Smooth muscle cell (in vitro differentiated cells): ENCODE data around the gene SRGAP3. TPM values are rescaled to one million over a fixed set of nuclear protein-coding genes. Genes with fewer than 3 reads are reported as not detected.

Source experiments
- DNase-seq: peaks from one replicate; lab custom pipeline; 2025; ENCODE audit not compliant: unreplicated experiment; lab: John Stamatoyannopoulos, UW
- H2AFZ ChIP-seq: fragments of 200-600 bp; sonication (generic); 2 replicates; pipeline ENCODE4 v1.6.0; 2016; ENCODE audit warnings: antibody characterized with exemption, low read depth, mild to moderate bottlenecking
- H3F3A ChIP-seq: fragments of 200-600 bp; sonication (generic); 2 replicates; pipeline ENCODE4 v1.6.0; 2017; ENCODE audit warnings: antibody characterized with exemption, low read depth
- H3K27ac ChIP-seq: fragments of 200-600 bp; sonication (generic); 2 replicates; pipeline ENCODE4 v1.5.1; 2016; ENCODE audit warnings: low read depth, mild to moderate bottlenecking
- H3K27me3 ChIP-seq: fragments of 200-600 bp; sonication (generic); 2 replicates; pipeline ENCODE4 v1.6.1; 2016; ENCODE audit warnings: low read depth, mild to moderate bottlenecking
- H3K36me3 ChIP-seq: fragments of 200-600 bp; sonication (generic); 2 replicates; pipeline ENCODE4 v1.5.1; 2016; ENCODE audit warnings: low read depth
- H3K4me1 ChIP-seq: fragments of 200-600 bp; sonication (generic); 2 replicates; pipeline ENCODE4 v1.5.1; 2016; ENCODE audit warnings: low read depth
- H3K4me2 ChIP-seq: fragments of 200-600 bp; sonication (generic); 2 replicates; pipeline ENCODE4 v1.6.0; 2016; ENCODE audit warnings: mild to moderate bottlenecking
- H3K4me3 ChIP-seq: fragments of 200-600 bp; sonication (generic); 2 replicates; pipeline ENCODE4 v1.5.1; 2016; ENCODE audit warnings: mild to moderate bottlenecking
- H3K79me2 ChIP-seq: fragments of 200-600 bp; sonication (generic); 2 replicates; pipeline ENCODE4 v1.6.0; 2016; ENCODE audit warnings: low read depth, mild to moderate bottlenecking
- H3K9ac ChIP-seq: fragments of 200-600 bp; sonication (generic); 2 replicates; pipeline ENCODE4 v1.6.0; 2016; ENCODE audit warnings: low read depth
- H3K9me3 ChIP-seq: fragments of 200-600 bp; sonication (generic); replicated peaks from 2 replicates; pipeline ENCODE4 v1.5.1; 2016; ENCODE audit warnings: low read depth
- H4K20me1 ChIP-seq: fragments of 200-600 bp; sonication (generic); 2 replicates; pipeline ENCODE4 v1.6.0; 2016; ENCODE audit warnings: low read depth
- WGBS: methylation state at CpG from one replicate; pipeline ENCODE4 v1.1.7; 2016; ENCODE audit warnings: low lambda C conversion rate; 5-methylcytosine and 5-hydroxymethylcytosine counted together
- polyA plus RNA-seq: library from polyadenylated mRNA; unstranded; fragments of >200 nt; fragmentation: Nextera tagmentation; extraction: Ambion mirVana; gene quantifications from 2 replicates; pipeline ENCODE4 v1.2.1, GENCODE V29; 2016
- total RNA-seq: library from RNA; depleted of rRNA; stranded (reverse); fragments of >200 nt; gene quantifications from 2 replicates; pipeline ENCODE4 v1.2.3, GENCODE V29; 2014
- TF ChIP-seq, protein P1 (sequence below): fragments of 200-600 bp; sonication (generic); IDR thresholded peaks from 2 replicates; pipeline ENCODE4 v1.5.1; 2017; ENCODE audit warnings: borderline replicate concordance, mild to moderate bottlenecking, antibody characterized with exemption; ENCODE audit not compliant: insufficient read depth, poor library complexity, severe bottlenecking

The SRGAP3 gene
- total and polyA plus RNA-seq, 2 experiments from 2014 or later, result 1.5 to 3.1 TPM

DNA sequence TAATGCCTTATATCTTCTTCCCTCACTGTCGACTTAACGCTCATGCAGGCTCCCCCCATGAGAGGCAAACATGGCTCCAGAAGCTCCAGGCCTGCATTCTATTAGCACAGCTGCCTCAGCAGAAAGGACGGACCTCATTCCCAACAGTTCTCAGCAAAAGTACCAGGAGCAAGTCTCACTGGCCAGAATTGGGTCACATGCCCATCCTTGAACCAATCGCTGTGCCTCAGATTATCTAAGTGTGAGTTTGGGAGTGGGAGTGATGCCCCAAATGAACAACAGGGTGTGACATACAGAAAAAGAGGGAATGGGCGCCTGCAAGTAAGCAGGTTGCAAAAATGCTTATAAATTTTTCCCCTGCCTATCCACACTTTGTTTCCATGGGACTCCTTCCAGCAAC, 281.9 kb downstream of the SRGAP3 start:
- Histone ChIP-seq H3K4me3 (no peak overlapping the region), H2AFZ (no peak overlapping the region), H3K36me3 (no peaks in the 10 kb centered on the region), H3K79me2 (peaks cover 5% of the 10 kb centered on the region), H3K27me3 (peaks cover 14% of the 10 kb centered on the region), H3K9me3 (no peaks in the 10 kb centered on the region), H3K27ac (no peak overlapping the region), H3K9ac (no peak overlapping the region), H3K4me2 (no peak overlapping the region), H4K20me1 (no peaks in the 10 kb centered on the region), H3K4me1 (peaks cover 4% of the 10 kb centered on the region), H3F3A (no peaks in the 10 kb centered on the region)
- 87% methylated on average over 5 of the region's 5 CpGs for WGBS
- TF ChIP-seq, protein P1, sequence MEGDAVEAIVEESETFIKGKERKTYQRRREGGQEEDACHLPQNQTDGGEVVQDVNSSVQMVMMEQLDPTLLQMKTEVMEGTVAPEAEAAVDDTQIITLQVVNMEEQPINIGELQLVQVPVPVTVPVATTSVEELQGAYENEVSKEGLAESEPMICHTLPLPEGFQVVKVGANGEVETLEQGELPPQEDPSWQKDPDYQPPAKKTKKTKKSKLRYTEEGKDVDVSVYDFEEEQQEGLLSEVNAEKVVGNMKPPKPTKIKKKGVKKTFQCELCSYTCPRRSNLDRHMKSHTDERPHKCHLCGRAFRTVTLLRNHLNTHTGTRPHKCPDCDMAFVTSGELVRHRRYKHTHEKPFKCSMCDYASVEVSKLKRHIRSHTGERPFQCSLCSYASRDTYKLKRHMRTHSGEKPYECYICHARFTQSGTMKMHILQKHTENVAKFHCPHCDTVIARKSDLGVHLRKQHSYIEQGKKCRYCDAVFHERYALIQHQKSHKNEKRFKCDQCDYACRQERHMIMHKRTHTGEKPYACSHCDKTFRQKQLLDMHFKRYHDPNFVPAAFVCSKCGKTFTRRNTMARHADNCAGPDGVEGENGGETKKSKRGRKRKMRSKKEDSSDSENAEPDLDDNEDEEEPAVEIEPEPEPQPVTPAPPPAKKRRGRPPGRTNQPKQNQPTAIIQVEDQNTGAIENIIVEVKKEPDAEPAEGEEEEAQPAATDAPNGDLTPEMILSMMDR, result no peak
- no peak for DNase-seq

DNA sequence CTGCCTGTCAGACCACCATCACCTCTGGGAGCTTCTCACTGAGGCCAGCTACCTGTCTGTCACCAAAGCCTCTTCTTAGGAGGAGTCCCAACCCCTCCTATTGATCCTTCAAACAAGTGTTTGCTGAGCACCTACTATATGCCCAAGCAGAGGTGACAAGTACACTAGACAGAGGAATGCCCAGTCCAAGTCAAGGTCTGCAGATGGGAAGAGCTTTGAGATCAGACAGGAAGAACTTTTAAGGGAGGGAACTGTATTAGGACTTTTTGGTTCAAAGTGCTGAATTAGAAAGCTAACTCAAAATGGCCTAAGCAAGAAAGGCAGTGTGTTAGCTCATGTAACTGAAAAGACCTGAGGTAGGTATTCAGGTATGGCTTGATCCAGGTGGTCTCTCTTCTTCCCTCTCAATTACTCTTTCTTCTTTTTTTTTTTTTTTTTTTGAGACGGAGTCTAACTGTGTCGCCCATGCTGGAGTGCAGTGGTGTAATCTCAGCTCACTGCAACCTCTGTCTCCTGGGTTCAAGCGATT, 282.6 kb downstream of the SRGAP3 start:
- no peak overlapping the region for H3K9ac ChIP-seq
- 78% methylated on average over 3 of the region's 3 CpGs for whole genome bisulfite sequencing
- H3K4me1 ChIP-seq, result peaks cover 10% of the 10 kb centered on the region
- no peak overlapping the region for H2AFZ ChIP-seq
- no peak for DNase-seq
- H3K9me3 ChIP-seq, result no peaks in the 10 kb centered on the region
- H3K27ac ChIP-seq, result no peak overlapping the region
- no peak overlapping the region for H3K4me3 ChIP-seq
- no peaks in the 10 kb centered on the region for H4K20me1 ChIP-seq
- peaks cover 14% of the 10 kb centered on the region for H3K27me3 ChIP-seq
- H3K4me2 ChIP-seq, result no peak overlapping the region
- TF ChIP-seq, protein P1, result no peak
- no peaks in the 10 kb centered on the region for H3F3A ChIP-seq
- H3K79me2 ChIP-seq, result peaks cover 11% of the 10 kb centered on the region
- H3K36me3 ChIP-seq, result no peaks in the 10 kb centered on the region

DNA sequence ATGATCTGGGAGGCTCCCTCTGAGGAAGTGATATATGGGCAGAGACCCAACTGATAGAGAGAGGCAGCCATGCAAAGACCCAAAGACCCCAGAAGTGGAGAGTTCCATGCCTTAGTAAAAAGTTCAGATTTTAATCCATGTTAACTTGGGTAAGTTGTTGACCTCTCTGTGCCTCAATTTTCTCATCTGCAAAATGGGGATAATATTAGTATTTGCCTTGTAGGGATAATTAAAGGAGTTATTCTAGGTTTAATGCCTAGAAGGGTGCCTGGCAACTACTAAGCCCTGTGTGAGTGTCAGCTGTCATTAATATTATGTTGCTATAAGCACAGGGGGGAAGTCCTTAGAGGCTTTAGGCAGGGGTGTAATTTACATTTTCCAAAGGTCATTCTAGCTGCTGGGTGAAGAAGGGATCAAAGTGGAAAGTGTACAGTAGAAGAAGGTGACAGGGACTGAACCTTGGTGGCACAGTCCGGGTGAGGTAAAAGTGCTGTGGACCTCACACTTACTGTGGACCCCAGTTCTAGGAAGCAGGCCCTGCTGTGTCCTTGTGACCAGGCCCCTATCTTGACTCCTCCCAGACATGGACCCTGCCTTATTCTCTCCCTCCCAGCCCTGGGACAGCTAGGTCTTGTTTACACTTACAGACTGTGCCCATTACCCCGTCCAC, 283.2 kb downstream of the SRGAP3 start:
- Histone ChIP-seq H3K9ac (no peak overlapping the region), H3K4me3 (no peak overlapping the region), H2AFZ (no peak overlapping the region), H3K27ac (no peak overlapping the region), H3K9me3 (no peaks in the 10 kb centered on the region), H3K36me3 (no peaks in the 10 kb centered on the region), H3F3A (no peaks in the 10 kb centered on the region), H3K27me3 (peaks cover 14% of the 10 kb centered on the region), H3K4me2 (no peak overlapping the region), H4K20me1 (no peaks in the 10 kb centered on the region), H3K4me1 (peaks cover 10% of the 10 kb centered on the region), H3K79me2 (peaks cover 16% of the 10 kb centered on the region)
- WGBS, result 100% methylated on average over 2 of the region's 2 CpGs
- no peak for DNase-seq
- TF ChIP-seq, protein P1, result no peak
